GM19025 (cell line): ENCODE measurements around the gene INPP5K.
A peak's percentile ranks its signal among the peaks of the same experiment; 100 is the strongest.

Experiments
- ATAC-seq: cut with Tn5 transposase; IDR thresholded peaks from one replicate; pipeline ENCODE4 v1.9.1; 2021; ENCODE audit warnings: mild to moderate bottlenecking, low read depth, moderate library complexity; ENCODE audit not compliant: unreplicated experiment

INPP5K gene

GRCh38 chr17:1486802-1487695 is 29.4 kb downstream of the INPP5K start:
- no peak for ATAC-seq

DNA sequence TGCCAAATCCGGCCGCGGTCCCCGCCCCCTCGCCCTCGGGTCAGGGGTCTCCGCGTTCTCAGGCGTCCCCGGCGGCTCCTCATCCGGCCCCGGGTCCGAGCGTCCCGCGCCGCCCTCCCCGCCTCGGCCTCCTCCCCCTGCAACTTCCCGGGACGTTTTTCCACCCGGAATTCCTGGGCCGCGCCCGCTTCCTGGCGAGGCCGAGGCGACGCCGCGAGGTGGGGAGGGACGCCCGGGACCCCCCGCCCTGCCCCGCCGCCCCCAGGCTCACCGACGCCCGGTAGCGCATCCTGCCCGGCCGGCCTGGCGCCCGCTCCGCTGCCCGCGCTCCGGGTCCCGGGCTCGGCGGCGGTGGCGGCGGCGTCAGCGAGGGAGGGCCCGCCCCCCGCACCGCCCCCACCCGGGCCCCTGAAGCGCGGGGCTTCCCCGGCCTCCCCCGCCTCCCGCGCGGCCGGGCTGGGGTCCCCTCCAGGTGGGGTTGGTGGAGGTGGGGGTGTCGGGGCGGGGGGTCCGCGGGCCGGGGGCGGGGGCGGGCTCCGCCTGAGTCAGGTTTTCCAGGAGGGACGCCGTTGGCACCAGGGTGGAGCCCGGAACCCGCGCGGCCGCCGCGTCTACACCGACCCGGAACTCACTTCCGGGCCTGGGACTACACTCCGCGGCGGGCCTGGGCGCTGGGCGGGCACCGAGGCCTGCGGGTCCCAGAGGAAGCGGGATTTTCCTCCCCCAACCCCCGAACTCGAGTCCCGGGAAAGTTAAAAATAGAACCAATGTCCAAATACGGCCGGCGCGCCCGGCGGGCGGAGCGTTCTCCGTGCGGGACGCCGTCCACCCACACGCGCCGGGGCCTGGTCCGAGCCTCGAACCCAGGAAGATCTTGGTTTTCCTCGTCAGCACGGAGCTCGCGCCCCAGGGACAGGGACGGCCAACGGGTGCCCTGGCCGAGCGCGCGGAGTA is 30.7 kb downstream of the INPP5K start:
- ATAC-seq, result peak; percentile 32

DNA sequence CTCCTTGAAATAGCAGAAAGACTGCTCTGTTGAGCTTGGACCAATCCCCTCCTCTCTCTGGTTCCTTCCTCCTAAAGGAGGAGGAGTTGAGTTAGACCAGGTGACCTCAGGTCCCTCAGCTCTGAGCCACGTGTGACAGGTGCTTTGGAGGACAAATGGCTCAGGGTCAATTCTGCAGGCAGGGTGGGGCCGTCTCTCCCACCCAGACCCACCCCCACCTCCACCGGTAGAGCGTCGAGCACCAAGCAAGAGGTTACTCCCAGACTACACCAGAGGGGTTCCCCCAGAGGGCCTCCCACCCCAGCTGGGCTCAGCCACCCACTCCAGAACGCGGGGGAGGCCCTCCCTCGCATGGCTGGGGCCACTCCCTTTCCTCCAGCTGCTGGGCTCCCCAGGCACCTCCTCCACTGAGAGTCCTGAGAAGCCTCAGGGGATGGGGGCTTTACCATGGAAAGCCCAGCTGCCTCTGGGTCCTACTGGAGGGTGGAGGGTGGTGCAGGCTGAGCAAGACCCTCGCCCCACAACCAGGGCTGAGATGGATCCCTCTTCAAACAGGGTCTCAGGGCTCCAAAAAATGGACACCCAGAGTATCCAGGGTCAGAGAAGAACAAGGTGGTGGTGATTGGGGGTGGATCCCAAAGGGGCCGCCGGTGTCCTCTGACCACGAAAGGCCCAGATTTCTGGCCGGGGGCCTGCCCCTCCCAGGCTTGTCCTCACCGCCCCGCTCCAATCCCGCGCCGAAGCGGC is 31.6 kb downstream of the INPP5K start:
- peak; percentile 48 for ATAC-seq

GRCh38 chr17:1484060-1484535 is 32.3 kb downstream of the INPP5K start:
- no peak for ATAC-seq

- ATAC-seq, result no peak
Observed at GRCh38 chr17:1482680-1483079, 33.7 kb downstream of the INPP5K start.

DNA sequence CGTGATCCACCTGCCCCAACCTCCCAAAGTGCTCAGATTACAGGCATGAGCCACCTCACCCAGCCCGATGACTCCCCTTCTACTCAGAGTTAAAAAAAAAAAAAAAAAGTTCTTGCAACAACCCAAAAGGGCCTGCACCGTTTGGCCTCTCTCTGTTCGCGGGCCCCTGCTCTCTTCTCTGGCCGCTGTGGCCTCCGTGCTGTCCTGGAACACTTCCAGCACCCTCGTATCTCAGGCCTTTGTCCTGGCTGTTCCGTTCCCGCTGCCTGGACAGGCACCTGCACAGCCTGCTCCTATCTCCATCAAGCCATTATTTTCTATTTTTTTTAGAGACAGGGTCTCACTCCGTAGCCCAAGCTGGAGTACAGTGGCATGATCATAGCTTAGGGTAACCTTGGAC is 34.7 kb downstream of the INPP5K start:
- ATAC-seq, result no peak

GRCh38 chr17:1480747-1481465 is 35.5 kb downstream of the INPP5K start:
- ATAC-seq, result no peak

DNA sequence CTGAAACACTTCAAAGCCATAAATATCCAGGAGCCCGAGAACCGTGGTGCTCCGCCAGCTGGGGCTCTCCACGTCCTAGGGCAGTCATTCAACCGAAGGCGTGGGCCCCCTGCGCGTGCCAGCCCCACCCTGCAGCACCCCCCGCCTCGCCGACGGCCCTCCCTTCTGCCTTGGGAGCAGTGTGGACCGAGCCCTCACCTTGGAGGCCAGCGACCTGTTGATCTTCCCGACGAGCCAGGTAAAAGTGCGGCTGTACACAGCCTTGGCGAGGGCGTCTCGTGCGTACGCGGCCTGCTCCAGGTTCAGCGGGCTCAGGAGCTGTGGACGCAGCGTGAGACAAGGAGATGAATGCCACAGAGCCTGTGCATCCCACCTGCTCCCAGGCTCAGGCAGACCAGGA is 38.0 kb downstream of the INPP5K start:
- ATAC-seq, result no peak

- ATAC-seq, result no peak
Observed at GRCh38 chr17:1475321-1475854, 41.0 kb downstream of the INPP5K start.

GRCh38 chr17:1474402-1475189 is 41.8 kb downstream of the INPP5K start:
- peak; percentile 67 for ATAC-seq

DNA sequence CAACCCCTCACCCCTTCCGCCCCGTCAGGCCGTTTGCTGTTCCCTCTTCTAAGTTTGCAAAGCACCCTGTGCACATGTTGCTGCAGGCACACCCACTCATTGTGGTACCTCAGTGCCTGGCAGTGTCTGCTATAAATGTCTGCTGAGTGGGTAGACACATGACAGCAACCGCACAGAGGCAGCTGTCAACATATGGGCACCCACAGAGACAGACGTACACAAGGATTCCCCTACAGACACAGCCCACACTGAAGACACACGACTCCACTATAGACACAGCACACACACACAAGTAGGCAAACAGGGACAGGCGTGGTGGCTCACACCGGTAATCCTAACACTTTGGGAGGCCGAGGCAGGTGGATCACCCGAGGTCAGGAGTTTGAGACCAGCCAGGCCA is 42.6 kb downstream of the INPP5K start:
- no peak for ATAC-seq

GRCh38 chr17:1473170-1473569 is 43.2 kb downstream of the INPP5K start:
- ATAC-seq, result no peak

- ATAC-seq, result no peak
Observed at GRCh38 chr17:1471911-1472821, 44.2 kb downstream of the INPP5K start.

DNA sequence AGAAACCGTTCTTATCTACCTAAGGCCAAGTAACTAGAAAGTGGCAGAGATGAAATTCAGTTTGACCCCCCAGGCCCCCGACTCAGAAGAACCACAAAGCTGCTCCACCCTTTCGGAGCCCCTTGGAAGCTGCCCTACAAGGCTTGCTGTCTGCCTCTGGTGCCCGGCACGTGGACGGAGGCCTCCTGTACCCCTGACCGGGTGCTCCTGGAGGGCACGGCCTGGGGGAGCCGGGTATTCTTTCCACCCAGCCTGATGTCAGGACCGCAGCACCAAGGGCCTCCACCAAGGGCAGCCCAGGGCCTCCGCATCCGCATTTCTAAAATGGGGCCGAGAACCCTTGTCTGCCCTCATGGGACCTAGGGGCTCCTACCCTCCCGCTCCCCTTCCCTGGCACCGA is 44.9 kb downstream of the INPP5K start:
- ATAC-seq, result no peak

GRCh38 chr17:1470755-1471462 is 45.5 kb downstream of the INPP5K start:
- no peak for ATAC-seq

- ATAC-seq, result no peak
Observed at GRCh38 chr17:1470071-1470754, 46.2 kb downstream of the INPP5K start.
